H1 (cell line): ENCODE data around the gene STT3B.

Source experiments
- EGR1 ChIP-seq: IDR thresholded peaks from 2 replicates; pipeline ENCODE4 v1.6.1; 2011; ENCODE audit warnings: low read depth, low read length, borderline replicate concordance
- POLR2A ChIP-seq, 2 experiments: IDR thresholded peaks; 1 replicate in 1 of 2; 2 replicates in 1 of 2; pipeline ENCODE4 v1.6.1; 2011; ENCODE audit warnings: low read depth in 2 of 2, low read length in 2 of 2, mild to moderate bottlenecking in 2 of 2; ENCODE audit errors: control extremely low read depth in 1 of 2
- POLR2AphosphoS5 ChIP-seq: IDR thresholded peaks from 2 replicates; pipeline ENCODE4 v1.6.1; 2011; ENCODE audit warnings: low read depth, low read length
- SIN3A ChIP-seq, 2 experiments: IDR thresholded peaks in 1 of 2; conservative IDR thresholded peaks in 1 of 2; 2 replicates each; pipeline ENCODE4 v1.6.1; 2011 to 2012; ENCODE audit warnings: low read length in 2 of 2, improper control_type of control experiment in 1 of 2, low read depth in 1 of 2, mild to moderate bottlenecking in 1 of 2
- SP1 ChIP-seq: IDR thresholded peaks from 2 replicates; pipeline ENCODE4 v1.6.1; 2011; ENCODE audit warnings: low read depth, low read length
- ZNF274 ChIP-seq: IDR thresholded peaks from 2 replicates; pipeline ENCODE4 v1.7.0; 2012; ENCODE audit warnings: low read length, borderline replicate concordance; ENCODE audit errors: extremely low read depth
- TF ChIP-seq, protein P1 (sequence below), 3 experiments: IDR thresholded peaks; 1 replicate in 2 of 3; 2 replicates in 1 of 3; pipeline versions ENCODE4 v1.5.1 to v1.6.1; 2011; ENCODE audit warnings: low read length in 3 of 3, mild to moderate bottlenecking in 3 of 3, inconsistent platforms in 2 of 3, low read depth in 1 of 3, moderate library complexity in 1 of 3; ENCODE audit not compliant: insufficient read depth in 1 of 3; ENCODE audit errors: control extremely low read depth in 1 of 3
- TF ChIP-seq, protein P2 (sequence below): IDR thresholded peaks from 2 replicates; pipeline ENCODE4 v1.6.1; 2012; ENCODE audit warnings: low read length, inconsistent platforms

DNA sequence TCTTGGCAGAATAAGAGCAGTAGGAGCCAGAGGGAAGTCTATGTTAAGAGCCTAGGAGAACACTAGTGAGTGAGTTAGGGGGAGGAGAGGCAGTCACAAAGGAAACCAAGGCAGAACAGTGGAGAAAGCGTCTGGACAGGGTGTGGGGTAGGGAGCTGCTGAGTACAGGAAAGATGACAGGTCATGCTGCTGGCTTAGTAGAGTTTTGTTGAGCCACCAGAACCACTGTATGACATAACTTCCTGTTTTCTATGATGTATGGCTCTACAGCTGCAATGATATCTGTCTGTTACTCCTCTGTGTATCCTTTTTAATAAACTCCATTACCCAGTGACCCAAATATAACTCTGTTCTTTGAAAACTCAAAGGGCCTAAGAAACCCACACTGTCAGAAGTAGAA lies 10.6 kb upstream of the STT3B start:
- TF ChIP-seq, protein P1, sequence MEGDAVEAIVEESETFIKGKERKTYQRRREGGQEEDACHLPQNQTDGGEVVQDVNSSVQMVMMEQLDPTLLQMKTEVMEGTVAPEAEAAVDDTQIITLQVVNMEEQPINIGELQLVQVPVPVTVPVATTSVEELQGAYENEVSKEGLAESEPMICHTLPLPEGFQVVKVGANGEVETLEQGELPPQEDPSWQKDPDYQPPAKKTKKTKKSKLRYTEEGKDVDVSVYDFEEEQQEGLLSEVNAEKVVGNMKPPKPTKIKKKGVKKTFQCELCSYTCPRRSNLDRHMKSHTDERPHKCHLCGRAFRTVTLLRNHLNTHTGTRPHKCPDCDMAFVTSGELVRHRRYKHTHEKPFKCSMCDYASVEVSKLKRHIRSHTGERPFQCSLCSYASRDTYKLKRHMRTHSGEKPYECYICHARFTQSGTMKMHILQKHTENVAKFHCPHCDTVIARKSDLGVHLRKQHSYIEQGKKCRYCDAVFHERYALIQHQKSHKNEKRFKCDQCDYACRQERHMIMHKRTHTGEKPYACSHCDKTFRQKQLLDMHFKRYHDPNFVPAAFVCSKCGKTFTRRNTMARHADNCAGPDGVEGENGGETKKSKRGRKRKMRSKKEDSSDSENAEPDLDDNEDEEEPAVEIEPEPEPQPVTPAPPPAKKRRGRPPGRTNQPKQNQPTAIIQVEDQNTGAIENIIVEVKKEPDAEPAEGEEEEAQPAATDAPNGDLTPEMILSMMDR (IDR thresholded peaks at IDR 0.05; ENCODE audit: control extremely low read depth in 1 of 3, insufficient read depth in 1 of 3, low read depth in 1 of 3, low read length in 3 of 3) = no peak
- TF ChIP-seq POLR2A (IDR thresholded peaks at IDR 0.05; ENCODE audit: control extremely low read depth in 1 of 2, low read depth in 2 of 2, low read length in 2 of 2) (no peak), SP1 (no peak), POLR2AphosphoS5 (no peak), ZNF274 (no peak), SIN3A (conservative IDR thresholded peaks at IDR 0.05 in 1 of 2, IDR thresholded peaks at IDR 0.05 in 1 of 2; ENCODE audit: low read depth in 1 of 2, low read length in 2 of 2) (no peak), EGR1 (no peak)
- TF ChIP-seq, protein P2, sequence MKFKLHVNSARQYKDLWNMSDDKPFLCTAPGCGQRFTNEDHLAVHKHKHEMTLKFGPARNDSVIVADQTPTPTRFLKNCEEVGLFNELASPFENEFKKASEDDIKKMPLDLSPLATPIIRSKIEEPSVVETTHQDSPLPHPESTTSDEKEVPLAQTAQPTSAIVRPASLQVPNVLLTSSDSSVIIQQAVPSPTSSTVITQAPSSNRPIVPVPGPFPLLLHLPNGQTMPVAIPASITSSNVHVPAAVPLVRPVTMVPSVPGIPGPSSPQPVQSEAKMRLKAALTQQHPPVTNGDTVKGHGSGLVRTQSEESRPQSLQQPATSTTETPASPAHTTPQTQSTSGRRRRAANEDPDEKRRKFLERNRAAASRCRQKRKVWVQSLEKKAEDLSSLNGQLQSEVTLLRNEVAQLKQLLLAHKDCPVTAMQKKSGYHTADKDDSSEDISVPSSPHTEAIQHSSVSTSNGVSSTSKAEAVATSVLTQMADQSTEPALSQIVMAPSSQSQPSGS = no peak
